H1 (cell line): ENCODE data around the gene ARHGAP24. TPM values are rescaled to one million over a fixed set of nuclear protein-coding genes. Genes with fewer than 3 reads are reported as not detected.

ENCODE experiments used
- CTCF ChIA-PET: fragments of 300-600 bp; sonication (Branson Sonifier 250); formaldehyde crosslinking; loops from one replicate; lab custom pipeline; 2021; ENCODE audit not compliant: partially characterized antibody; lab: Charles Lee
- POLR2A ChIA-PET: fragments of 300-600 bp; sonication (Branson Sonifier 250); formaldehyde crosslinking; loops from one replicate; lab custom pipeline; 2021; ENCODE audit warnings: inconsistent platforms; ENCODE audit not compliant: partially characterized antibody; lab: Charles Lee
- DNase-seq, 2 experiments: peaks; one replicate each; pipeline versions ENCODE4 v3.0.0 to v3.0.0-alpha.2; 2010 to 2022; ENCODE audit warnings: low spot score in 2 of 2, low read depth in 1 of 2, mixed read lengths in 1 of 2
- FAIRE-seq: peaks from 2 replicates; lab custom pipeline; 2011; peaks lifted over from hg19 to GRCh38; lab: Jason Lieb, UNC
- H2AFZ ChIP-seq: 2 replicates; pipeline ENCODE4 v1.8.1; 2012; ENCODE audit warnings: low read length, inconsistent platforms
- H2AK5ac ChIP-seq: 2 replicates; pipeline ENCODE4 v1.6.1; 2013; ENCODE audit warnings: low read depth, low read length
- H2BK120ac ChIP-seq: replicated peaks from 2 replicates; pipeline ENCODE3; 2013; ENCODE audit warnings: low read depth, low read length, inconsistent platforms
- H2BK12ac ChIP-seq: 2 replicates; pipeline ENCODE4 v1.6.1; 2013; ENCODE audit warnings: low read depth, low read length
- H2BK15ac ChIP-seq: 2 replicates; pipeline ENCODE4 v1.6.1; 2013; ENCODE audit warnings: low read length
- H2BK20ac ChIP-seq: 2 replicates; pipeline ENCODE4 v1.6.1; 2013; ENCODE audit warnings: low read length
- H2BK5ac ChIP-seq: 2 replicates; pipeline ENCODE4 v1.6.1; 2013; ENCODE audit warnings: low read depth, low read length
- H3K14ac ChIP-seq: 2 replicates; pipeline ENCODE4 v1.6.1; 2013; ENCODE audit warnings: inconsistent platforms; ENCODE audit not compliant: insufficient read length
- H3K18ac ChIP-seq: 2 replicates; pipeline ENCODE4 v1.6.1; 2013; ENCODE audit warnings: low read length; ENCODE audit errors: extremely low read depth
- H3K23ac ChIP-seq: 2 replicates; pipeline ENCODE4 v1.6.1; 2013; ENCODE audit warnings: inconsistent platforms; ENCODE audit not compliant: insufficient read length
- H3K23me2 ChIP-seq: 2 replicates; pipeline ENCODE4 v1.6.1; 2013; ENCODE audit warnings: low read depth, low read length
- H3K27ac ChIP-seq: 2 replicates; pipeline ENCODE4 v1.6.1; 2011; ENCODE audit warnings: low read depth, low read length, inconsistent platforms
- H3K27me3 ChIP-seq, 4 experiments: replicated peaks in 1 of 4; 1 replicate in 1 of 4; 2 replicates in 3 of 4; pipeline versions ENCODE4 v1.6.1 to v1.8.1; 2011 to 2013; ENCODE audit warnings: low read length in 3 of 4, mild to moderate bottlenecking in 3 of 4, inconsistent platforms in 2 of 4, mixed read lengths in 2 of 4, moderate library complexity in 1 of 4; ENCODE audit not compliant: control insufficient read depth in 3 of 4, insufficient read depth in 3 of 4; ENCODE audit errors: extremely low read depth in 1 of 4
- H3K36me3 ChIP-seq, 4 experiments: 2 replicates each; pipeline versions ENCODE4 v1.6.1 to v1.8.1; 2011 to 2013; ENCODE audit warnings: mild to moderate bottlenecking in 4 of 4, low read length in 3 of 4, moderate library complexity in 2 of 4, control low read depth in 1 of 4, inconsistent platforms in 1 of 4; ENCODE audit not compliant: insufficient read depth in 4 of 4, control insufficient read depth in 2 of 4
- H3K4ac ChIP-seq: replicated peaks from 2 replicates; pipeline ENCODE3; 2013; ENCODE audit warnings: low read length, low read depth, mixed read lengths, inconsistent platforms; ENCODE audit not compliant: insufficient read length
- H3K4me1 ChIP-seq, 4 experiments: replicated peaks in 1 of 4; 1 replicate in 1 of 4; 2 replicates in 3 of 4; pipeline versions ENCODE4 v1.6.1 to v1.8.1; 2011 to 2013; ENCODE audit warnings: low read length in 3 of 4, inconsistent platforms in 2 of 4, mixed read lengths in 1 of 4; ENCODE audit not compliant: insufficient read depth in 4 of 4, control insufficient read depth in 3 of 4
- H3K4me2 ChIP-seq, 2 experiments: 2 replicates each; pipeline versions ENCODE4 v1.6.1 to v1.8.1; 2011 to 2013; ENCODE audit warnings: low read depth in 2 of 2, low read length in 2 of 2, control low read depth in 1 of 2, inconsistent platforms in 1 of 2, mild to moderate bottlenecking in 1 of 2; ENCODE audit not compliant: insufficient read depth in 1 of 2
- H3K4me3 ChIP-seq, 4 experiments: fragments of 200-600, 300-600 bp in 1 of 4; sonication (generic), shearing (Covaris generic), sonication (Bioruptor Twin) in 1 of 4; 2 replicates each; pipeline versions ENCODE4 v1.5.1 to v1.8.1; 2011 to 2016; ENCODE audit warnings: low read length in 4 of 4, low read depth in 3 of 4, control low read depth in 2 of 4, inconsistent platforms in 2 of 4, mild to moderate bottlenecking in 2 of 4, mixed read lengths in 1 of 4, moderate library complexity in 1 of 4; ENCODE audit not compliant: insufficient read depth in 2 of 4; ENCODE audit errors: extremely low read depth in 1 of 4
- H3K56ac ChIP-seq: replicated peaks from 2 replicates; pipeline ENCODE3; 2013; ENCODE audit warnings: low read depth, mild to moderate bottlenecking, mixed read lengths, low read length, inconsistent platforms; ENCODE audit not compliant: insufficient read length
- H3K79me1 ChIP-seq: 2 replicates; pipeline ENCODE4 v1.6.1; 2013; ENCODE audit warnings: low read depth, low read length, control low read depth
- H3K79me2 ChIP-seq, 2 experiments: 2 replicates each; pipeline versions ENCODE4 v1.6.1 to v1.8.1; 2012 to 2013; ENCODE audit warnings: low read length in 2 of 2, mild to moderate bottlenecking in 2 of 2, inconsistent platforms in 1 of 2; ENCODE audit not compliant: insufficient read depth in 2 of 2, control insufficient read depth in 1 of 2
- H3K9ac ChIP-seq, 4 experiments: replicated peaks in 1 of 4; 1 replicate in 1 of 4; 2 replicates in 3 of 4; pipeline versions ENCODE4 v1.6.1 to v1.8.1; 2011 to 2013; ENCODE audit warnings: low read depth in 3 of 4, low read length in 3 of 4, control low read depth in 2 of 4, mild to moderate bottlenecking in 2 of 4, moderate library complexity in 2 of 4, inconsistent platforms in 1 of 4; ENCODE audit errors: extremely low read depth in 1 of 4
- H3K9me3 ChIP-seq, 2 experiments: 2 replicates each; pipeline versions ENCODE4 v1.6.1 to v1.8.1; 2012 to 2013; ENCODE audit warnings: mild to moderate bottlenecking in 2 of 2, moderate library complexity in 2 of 2, control low read depth in 1 of 2, inconsistent platforms in 1 of 2, low read depth in 1 of 2, low read length in 1 of 2, mixed read lengths in 1 of 2; ENCODE audit not compliant: insufficient read depth in 2 of 2
- H4K20me1 ChIP-seq, 2 experiments: replicated peaks in 1 of 2; 2 replicates each; pipeline versions ENCODE3 to v1.8.1; 2011 to 2013; ENCODE audit warnings: inconsistent platforms in 2 of 2, low read length in 2 of 2, mild to moderate bottlenecking in 1 of 2; ENCODE audit not compliant: insufficient read depth in 2 of 2, control insufficient read depth in 1 of 2
- H4K5ac ChIP-seq: 2 replicates; pipeline ENCODE4 v1.6.1; 2013; ENCODE audit warnings: low read length, low read depth, mixed read lengths, inconsistent platforms; ENCODE audit not compliant: insufficient read length
- H4K8ac ChIP-seq: 2 replicates; pipeline ENCODE4 v1.8.0; 2013; ENCODE audit warnings: mild to moderate bottlenecking, moderate library complexity, low read length, inconsistent platforms; ENCODE audit not compliant: insufficient read depth; ENCODE audit errors: extremely low read depth
- H4K91ac ChIP-seq: replicated peaks from 2 replicates; pipeline ENCODE3; 2013; ENCODE audit warnings: low read length, mixed read lengths, inconsistent platforms; ENCODE audit not compliant: insufficient read length
- ASH2L ChIP-seq: fragments of 200-600, 300-600 bp; sonication (generic); IDR thresholded peaks from one replicate; pipeline ENCODE4 v1.7.1; 2017; ENCODE audit warnings: low read length
- BCL11A ChIP-seq, 2 experiments: IDR thresholded peaks; one replicate each; pipeline ENCODE4 v1.6.1; 2011; ENCODE audit warnings: low read depth in 2 of 2, low read length in 2 of 2, mild to moderate bottlenecking in 2 of 2
- EGR1 ChIP-seq: IDR thresholded peaks from 2 replicates; pipeline ENCODE4 v1.6.1; 2011; ENCODE audit warnings: low read depth, low read length, borderline replicate concordance
- GABPA ChIP-seq: IDR thresholded peaks from 2 replicates; pipeline ENCODE4 v1.6.1; 2011; ENCODE audit warnings: mild to moderate bottlenecking, low read length, moderate library complexity, borderline replicate concordance; ENCODE audit not compliant: insufficient read depth
- MAFK ChIP-seq: IDR thresholded peaks from 2 replicates; pipeline ENCODE4 v1.6.1; 2012; ENCODE audit warnings: low read depth, mild to moderate bottlenecking, improper control_type of control experiment, low read length
- NANOG ChIP-seq: IDR thresholded peaks from 2 replicates; pipeline ENCODE4 v1.6.1; 2011; ENCODE audit warnings: low read length, low read depth, mild to moderate bottlenecking, inconsistent platforms; ENCODE audit not compliant: insufficient read depth, poor library complexity, severe bottlenecking
- RBBP5 ChIP-seq: IDR thresholded peaks from 2 replicates; pipeline ENCODE4 v1.7.1; 2012; ENCODE audit warnings: low read depth, mild to moderate bottlenecking, inconsistent platforms, low read length, moderate library complexity, borderline replicate concordance
- RFX5 ChIP-seq: IDR thresholded peaks from 2 replicates; pipeline ENCODE4 v1.6.1; 2011; ENCODE audit warnings: low read depth, low read length, improper control_type of control experiment, borderline replicate concordance
- RXRA ChIP-seq: IDR thresholded peaks from 2 replicates; pipeline ENCODE4 v1.6.1; 2011; ENCODE audit warnings: low read depth, mild to moderate bottlenecking, low read length, moderate library complexity; ENCODE audit not compliant: insufficient read depth
- SIN3A ChIP-seq, 2 experiments: IDR thresholded peaks in 1 of 2; conservative IDR thresholded peaks in 1 of 2; 2 replicates each; pipeline ENCODE4 v1.6.1; 2011 to 2012; ENCODE audit warnings: low read length in 2 of 2, improper control_type of control experiment in 1 of 2, low read depth in 1 of 2, mild to moderate bottlenecking in 1 of 2
- SIX5 ChIP-seq: IDR thresholded peaks from 2 replicates; pipeline ENCODE4 v1.6.1; 2011; ENCODE audit warnings: mild to moderate bottlenecking, low read depth, low read length
- SP2 ChIP-seq: IDR thresholded peaks from 2 replicates; pipeline ENCODE4 v1.6.1; 2012; ENCODE audit warnings: mild to moderate bottlenecking, low read length, inconsistent platforms
- WGBS, 2 experiments: shearing (Covaris generic) in 1 of 2; methylation state at CpG; one replicate each; pipeline versions ENCODE4 v1.1.6 to v1.1.7; 2013 to 2015; ENCODE audit warnings: low lambda C conversion rate in 2 of 2, mixed read lengths in 2 of 2, inconsistent platforms in 1 of 2, low coverage in 1 of 2, missing lambda C conversion rate in 1 of 2; ENCODE audit not compliant: insufficient replicate concordance in 2 of 2, insufficient coverage in 1 of 2, insufficient read length in 1 of 2; ENCODE audit errors: extremely low coverage in 1 of 2, missing lambda C conversion rate in 1 of 2; 5-methylcytosine and 5-hydroxymethylcytosine counted together
- polyA plus RNA-seq, 7 experiments: library from polyadenylated mRNA; depleted of rRNA in 3 of 7; stranded (reverse) in 5 of 7; unstranded in 2 of 7; fragments of >200 nt in 5 of 7; fragments of 200-250 nt in 2 of 7; gene quantifications; 1 replicate in 5 of 7; 2 replicates in 1 of 7; 4 replicates in 1 of 7; pipeline versions ENCODE4 v1.2.1 to v1.2.3, GENCODE V29; 2011 to 2013; ENCODE audit warnings: missing spikeins in 2 of 7, mixed read lengths in 2 of 7
- total RNA-seq: library from RNA; stranded (reverse); fragmentation: NEBNext Ultra II Directional; extraction: Animal tissue kit (Norgen Biotek cat#: 25700); gene quantifications from 2 replicates; pipeline ENCODE4 v1.2.1, GENCODE V29; 2021
- TF ChIP-seq, protein P1 (sequence below): IDR thresholded peaks from 2 replicates; pipeline ENCODE4 v1.6.1; 2012; ENCODE audit warnings: inconsistent platforms

Gene ARHGAP24
- total and polyA plus RNA-seq, 2 of the 8 experiments (the other 6 are each of a cell fraction or from before 2014, with no cell fraction given) = 0.08 to 0.50 TPM

DNA sequence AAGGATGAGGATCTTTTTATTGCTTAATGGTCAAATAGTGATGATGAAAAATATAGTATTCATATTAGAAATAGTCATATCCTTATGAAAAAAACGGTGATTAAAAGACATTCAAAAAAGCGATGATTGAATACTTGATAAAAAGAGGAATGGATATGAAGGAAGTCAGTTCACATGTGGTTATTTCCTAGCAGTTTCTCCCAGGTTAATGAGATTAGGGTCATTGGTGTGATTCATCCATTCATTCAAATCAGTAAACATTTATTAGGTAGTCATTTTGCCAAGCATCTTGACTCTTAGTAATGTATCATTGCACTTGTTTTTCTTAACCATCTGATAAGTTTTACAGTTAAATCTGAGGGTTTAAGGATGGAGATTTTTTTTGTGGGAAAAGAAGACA is 294.1 kb downstream of the ARHGAP24 start:
- no peak overlapping the region for H3K9ac ChIP-seq
- no peak overlapping the region for H4K8ac ChIP-seq
- no peak overlapping the region for H3K56ac ChIP-seq
- H3K27me3 ChIP-seq = no peaks in the 10 kb centered on the region
- no peak overlapping the region for H2AFZ ChIP-seq
- H3K18ac ChIP-seq = no peak overlapping the region
- POLR2A ChIA-PET = no interaction called here
- H2BK15ac ChIP-seq = no peak overlapping the region
- no peaks in the 10 kb centered on the region for H3K23me2 ChIP-seq
- no peak overlapping the region for H2AK5ac ChIP-seq
- H3K4me2 ChIP-seq = no peak overlapping the region
- no peaks in the 10 kb centered on the region for H3K36me3 ChIP-seq
- H4K91ac ChIP-seq = no peak overlapping the region
- H3K9me3 ChIP-seq = no peaks in the 10 kb centered on the region
- H4K20me1 ChIP-seq = no peaks in the 10 kb centered on the region
- no peak for DNase-seq
- H4K5ac ChIP-seq = no peak overlapping the region
- FAIRE-seq = no peak
- no peak overlapping the region for H2BK120ac ChIP-seq
- no peak for TF ChIP-seq MAFK
- TF ChIP-seq, protein P1, sequence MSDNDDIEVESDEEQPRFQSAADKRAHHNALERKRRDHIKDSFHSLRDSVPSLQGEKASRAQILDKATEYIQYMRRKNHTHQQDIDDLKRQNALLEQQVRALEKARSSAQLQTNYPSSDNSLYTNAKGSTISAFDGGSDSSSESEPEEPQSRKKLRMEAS = no peak
- no peak for TF ChIP-seq RFX5
- no peak for TF ChIP-seq ASH2L
- TF ChIP-seq GABPA = no peak
- TF ChIP-seq SIX5 = no peak
- no peak for TF ChIP-seq BCL11A (IDR thresholded peaks at IDR 0.05; ENCODE audit: low read depth in 2 of 2, low read length in 2 of 2)
- no peak for TF ChIP-seq NANOG
- TF ChIP-seq SIN3A (conservative IDR thresholded peaks at IDR 0.05 in 1 of 2, IDR thresholded peaks at IDR 0.05 in 1 of 2; ENCODE audit: low read depth in 1 of 2, low read length in 2 of 2) = no peak
- no peak for TF ChIP-seq RBBP5
- TF ChIP-seq SP2 = no peak
- TF ChIP-seq EGR1 = no peak
- TF ChIP-seq RXRA = no peak
- no peak overlapping the region for H2BK12ac ChIP-seq
- 84% methylated on average over 2 of the region's 2 CpGs; no CpG with 5 or more reads in 1 of the 2 experiments for WGBS, 2 experiments
- no peak overlapping the region for H2BK20ac ChIP-seq
- H3K23ac ChIP-seq = no peak overlapping the region
- CTCF ChIA-PET = interaction anchor here (1.1 kb wide), 1 partner anchor 28 kb away, joined by 4 read pairs; no protein-coding TSS in a partner anchor
- H3K79me2 ChIP-seq = no peaks in the 10 kb centered on the region
- peaks cover 0 to 4% (median 1%) of the 10 kb centered on the region in 4 experiments; a peak in 2 of 7 replicates for H3K4me1 ChIP-seq
- no peak overlapping the region for H3K4ac ChIP-seq
- H3K27ac ChIP-seq = no peak overlapping the region
- H2BK5ac ChIP-seq = no peak overlapping the region
- no peak overlapping the region for H3K14ac ChIP-seq
- no peaks in the 10 kb centered on the region for H3K79me1 ChIP-seq
- H3K4me3 ChIP-seq = no peak overlapping the region
